GM19035 (cell line): ENCODE measurements around the gene RAP1GAP.
A peak's percentile ranks its signal among the peaks of the same experiment; 100 is the strongest.

Source experiments
- ATAC-seq: cut with Tn5 transposase; IDR thresholded peaks from one replicate; pipeline ENCODE4 v1.9.1; 2021; ENCODE audit not compliant: unreplicated experiment

Gene RAP1GAP

GRCh38 chr1:21663248-21663950 is 5.8 kb downstream of the RAP1GAP start:
- ATAC-seq = no peak

- no peak for ATAC-seq
Measured at GRCh38 chr1:21662426-21663247, 6.5 kb downstream of the RAP1GAP start.

- ATAC-seq = no peak
Measured at GRCh38 chr1:21661886-21662285, 7.3 kb downstream of the RAP1GAP start.

GRCh38 chr1:21659924-21660326 is 9.2 kb downstream of the RAP1GAP start:
- ATAC-seq = no peak

- ATAC-seq = peak; percentile 52
Measured at GRCh38 chr1:21659099-21659923, 9.8 kb downstream of the RAP1GAP start.

GRCh38 chr1:21657456-21658190 is 11.5 kb downstream of the RAP1GAP start:
- ATAC-seq = no peak

- ATAC-seq = no peak
Measured at GRCh38 chr1:21655748-21656147, 13.4 kb downstream of the RAP1GAP start.

- no peak for ATAC-seq
Measured at GRCh38 chr1:21655259-21655658, 13.9 kb downstream of the RAP1GAP start.

GRCh38 chr1:21654209-21654608 is 14.9 kb downstream of the RAP1GAP start:
- no peak for ATAC-seq

GRCh38 chr1:21653744-21654100 is 15.4 kb downstream of the RAP1GAP start:
- no peak for ATAC-seq

GRCh38 chr1:21652937-21653743 is 16.0 kb downstream of the RAP1GAP start:
- no peak for ATAC-seq

- ATAC-seq = no peak
Measured at GRCh38 chr1:21652101-21652936, 16.8 kb downstream of the RAP1GAP start.

GRCh38 chr1:21651214-21652042 is 17.7 kb downstream of the RAP1GAP start:
- no peak for ATAC-seq

- no peak for ATAC-seq
Measured at GRCh38 chr1:21650400-21650799, 18.8 kb downstream of the RAP1GAP start.

- no peak for ATAC-seq
Measured at GRCh38 chr1:21649315-21649714, 19.8 kb downstream of the RAP1GAP start.

- ATAC-seq = no peak
Measured at GRCh38 chr1:21648791-21649190, 20.4 kb downstream of the RAP1GAP start.

- ATAC-seq = no peak
Measured at GRCh38 chr1:21648352-21648730, 20.8 kb downstream of the RAP1GAP start.
